SH-SY5Y (cell line): ENCODE data around the gene DPYD.

Experiments used
- GATA2 ChIP-seq: IDR thresholded peaks from 2 replicates; pipeline ENCODE4 v1.6.1; 2011; ENCODE audit warnings: mild to moderate bottlenecking, low read depth, low read length
- GATA3 ChIP-seq: IDR thresholded peaks from 2 replicates; pipeline ENCODE4 v1.6.1; 2011; ENCODE audit warnings: low read depth, mild to moderate bottlenecking, low read length, moderate library complexity

GRCh38 chr1:97728436-97728835 is 192.4 kb downstream of the DPYD start:
- TF ChIP-seq GATA2 (no peak), GATA3 (no peak)
